SK-N-SH treated with all-trans-retinoic acid at 6 μM for 48 hours (cell line): Measurements from ENCODE around the gene ARHGAP8.

Source experiments
- CSDC2 ChIP-seq: fragments of 250-450 bp; sonication (Bioruptor Pico); IDR thresholded peaks from 2 replicates; pipeline ENCODE4 v1.5.0; 2020; ENCODE audit warnings: mild to moderate bottlenecking, moderate library complexity
- GLIS3 ChIP-seq: fragments of 250-450 bp; sonication (Bioruptor Pico); IDR thresholded peaks from 2 replicates; pipeline ENCODE4 v1.5.0; 2020; ENCODE audit warnings: mild to moderate bottlenecking, moderate library complexity
- PPARA ChIP-seq: fragments of 250-450 bp; sonication (Bioruptor Pico); IDR thresholded peaks from 2 replicates; pipeline ENCODE4 v1.5.0; 2020; ENCODE audit warnings: mild to moderate bottlenecking, borderline replicate concordance
- TOX ChIP-seq: fragments of 250-450 bp; sonication (Bioruptor Pico); IDR thresholded peaks from 2 replicates; pipeline ENCODE4 v1.8.0; 2021; ENCODE audit warnings: mild to moderate bottlenecking, moderate library complexity, borderline replicate concordance
- ZFP30 ChIP-seq: fragments of 450-650 bp; formaldehyde crosslinking; IDR thresholded peaks from 2 replicates; pipeline ENCODE4 v1.5.0; 2022; ENCODE audit warnings: mild to moderate bottlenecking, moderate library complexity
- ZNF565 ChIP-seq: fragments of 450-650 bp; formaldehyde crosslinking; conservative IDR thresholded peaks from 2 replicates; pipeline ENCODE4 v1.5.0; 2020; ENCODE audit warnings: low read depth, mild to moderate bottlenecking, moderate library complexity
- ZNF70 ChIP-seq: fragments of 450-650 bp; formaldehyde crosslinking; IDR thresholded peaks from 2 replicates; pipeline ENCODE4 v1.5.0; 2020; ENCODE audit warnings: mild to moderate bottlenecking, moderate library complexity
- ZNF8 ChIP-seq: fragments of 450-650 bp; formaldehyde crosslinking; IDR thresholded peaks from 2 replicates; pipeline ENCODE4 v1.5.0; 2020; ENCODE audit warnings: mild to moderate bottlenecking, moderate library complexity

DNA sequence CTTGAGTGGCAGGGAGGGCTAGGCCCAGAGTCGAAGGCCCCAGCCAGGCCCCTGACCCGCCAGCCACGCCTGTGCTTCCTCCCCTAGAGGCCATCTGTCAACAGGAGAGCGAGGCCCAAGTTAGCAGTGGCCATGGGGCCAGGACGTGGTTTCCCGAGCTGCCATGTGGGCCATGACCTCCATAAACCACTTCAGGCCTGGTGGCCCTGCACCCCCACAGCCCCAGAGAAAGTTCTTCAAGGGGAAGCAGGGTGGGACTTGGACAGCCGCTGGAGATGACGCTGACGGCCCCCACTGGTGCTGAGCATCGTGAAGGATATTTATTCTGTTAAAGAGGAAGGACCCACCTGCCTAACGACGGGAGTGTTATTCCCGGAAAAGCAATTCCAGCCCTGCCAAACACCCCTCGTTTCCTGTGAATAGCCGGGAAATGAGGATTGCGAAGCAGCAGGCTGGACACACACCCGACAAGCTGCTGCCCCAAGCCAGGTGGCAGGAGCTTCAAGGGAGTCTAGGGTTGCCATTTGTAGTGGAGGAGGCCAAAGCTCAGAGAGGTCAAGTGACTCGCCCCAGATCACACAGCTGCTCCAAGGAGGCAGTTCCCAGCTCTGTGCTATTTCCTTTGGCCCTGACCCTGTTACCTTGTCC is 37.5 kb upstream of the ARHGAP8 start:
- TF ChIP-seq CSDC2 (CRISPR knock-in tag) (no peak), ZNF70 (CRISPR knock-in tag) (no peak), TOX (CRISPR knock-in tag) (no peak), ZNF8 (CRISPR knock-in tag) (no peak), GLIS3 (no peak), ZNF565 (no peak), PPARA (CRISPR knock-in tag) (no peak), ZFP30 (no peak)
